ENCODE results near the gene PRR11. TPM values are rescaled to one million over a fixed set of nuclear protein-coding genes. Genes with fewer than 3 reads are reported as not detected.
"Not testable (repeated sequence)": the region's sequence is repeated elsewhere in the genome, so short reads cannot be mapped to it uniquely, and the experiment has no call there.

Gene PRR11
- polyA plus RNA-seq, 1 donor, result 9.9 TPM

DNA sequence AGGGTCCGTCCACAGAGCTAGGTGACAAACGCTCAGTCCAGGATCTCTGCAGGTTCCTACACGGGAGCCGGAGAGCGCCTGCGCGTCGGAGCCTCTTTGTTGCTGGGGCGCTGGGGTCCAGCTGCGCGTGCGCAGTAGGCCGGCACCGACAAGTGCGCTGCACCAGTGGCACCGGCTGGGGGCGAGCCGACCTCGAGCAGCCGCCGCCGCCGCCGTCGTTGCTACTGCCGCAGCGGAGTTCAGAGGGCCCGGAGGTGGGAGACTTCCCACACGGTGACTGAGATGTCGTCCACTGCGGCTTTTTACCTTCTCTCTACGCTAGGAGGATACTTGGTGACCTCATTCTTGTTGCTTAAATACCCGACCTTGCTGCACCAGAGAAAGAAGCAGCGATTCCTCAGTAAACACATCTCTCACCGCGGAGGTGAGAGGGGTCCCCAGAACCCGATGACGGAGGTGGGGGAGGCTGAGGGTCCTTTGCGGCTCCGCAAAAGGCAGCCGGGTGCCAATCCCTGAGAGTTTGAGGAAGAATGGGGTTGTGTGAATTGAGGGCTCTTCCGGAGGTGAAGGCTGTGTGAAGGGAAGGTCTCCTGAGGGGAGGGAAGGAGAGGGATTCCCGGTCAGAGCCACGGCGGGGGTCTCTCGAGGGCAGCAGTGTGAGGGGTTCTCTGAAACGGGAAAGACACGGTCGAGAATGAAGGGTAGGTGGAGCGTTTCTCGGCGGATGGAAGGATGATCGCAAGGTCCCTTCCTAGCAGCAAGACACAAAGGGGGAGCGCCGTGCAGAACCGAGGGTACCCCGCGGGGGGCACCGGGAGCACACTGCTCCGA, 65.0 kb downstream of the PRR11 start, which contains the start of gene GDPD1:
GDPD1 (plus strand) TSS at position 184 of the 831 bp plus-strand sequence; CDS start at position 283, 99 bp downstream.
- DNase-seq, result peak; percentile 95

GRCh38 chr17:59221159-59221847, 65.8 kb downstream of the PRR11 start:
- DNase-seq, result peak; percentile 4

GRCh38 chr17:59223813-59224212, 68.3 kb downstream of the PRR11 start:
- DNase-seq, result no peak

GRCh38 chr17:59228588-59228987, 73.0 kb downstream of the PRR11 start:
- DNase-seq, result not testable (repeated sequence)

DNA sequence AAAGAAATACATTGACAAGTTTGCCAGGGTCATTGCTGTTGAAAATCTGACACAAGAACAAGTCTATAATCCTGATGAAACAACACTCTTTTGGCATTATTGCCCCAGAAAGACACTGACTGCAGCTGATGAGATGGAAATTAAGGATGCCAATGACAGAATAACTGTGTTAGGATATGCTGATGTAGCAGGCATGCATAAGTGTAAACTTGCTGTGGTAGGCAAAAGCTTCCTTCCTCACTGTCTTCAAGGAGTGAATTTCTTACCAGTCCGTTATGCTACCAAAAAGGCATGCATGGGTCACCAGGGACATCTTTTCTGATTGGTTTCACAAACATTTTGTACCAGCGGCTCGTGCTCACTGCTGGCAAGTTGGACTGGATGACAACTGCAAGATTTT, 75.2 kb downstream of the PRR11 start:
- DNase-seq, result no peak

DNA sequence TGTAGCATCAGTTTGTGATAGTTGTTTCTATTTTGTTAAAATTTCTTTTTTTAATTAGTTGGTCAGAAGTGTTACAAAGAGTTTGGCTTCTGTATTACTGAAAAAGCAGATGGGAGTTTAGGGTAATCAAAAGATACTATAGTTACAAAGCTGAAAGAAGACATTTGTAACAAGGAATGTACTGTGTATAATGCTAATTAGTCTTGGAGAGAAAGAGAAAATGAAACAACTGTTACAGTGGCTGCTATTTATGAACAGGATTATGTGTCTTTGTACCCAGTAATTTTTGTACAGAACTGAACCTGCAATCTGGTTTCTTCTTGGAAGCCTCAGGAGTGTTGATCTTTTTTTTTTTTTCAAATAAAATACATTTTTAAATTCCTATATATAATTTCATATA, 79.1 kb downstream of the PRR11 start:
- DNase-seq, result no peak

- no peak for DNase-seq
These were observed 83.4 kb downstream of the PRR11 start for GRCh38 chr17:59238906-59239305.

- no peak for DNase-seq
These were observed 88.5 kb downstream of the PRR11 start for GRCh38 chr17:59244081-59244480.

Other genes starting within 250 kb of the PRR11 start
- 13.9 TPM for gene TRIM37, start 48.9 kb upstream of the PRR11 start, polyA plus RNA-seq (ENCODE audit: insufficient read length)
- 33.7 TPM for gene SKA2, start 560 bp upstream of the PRR11 start, polyA plus RNA-seq (ENCODE audit: insufficient read length)
- gene SMG8, start 54.3 kb downstream of the PRR11 start, polyA plus RNA-seq (ENCODE audit: insufficient read length), result 13.5 TPM
- gene GDPD1, start 64.8 kb downstream of the PRR11 start, polyA plus RNA-seq (ENCODE audit: insufficient read length), result 1.8 TPM
- 16.5 TPM for gene YPEL2, start 175.9 kb downstream of the PRR11 start, polyA plus RNA-seq (ENCODE audit: insufficient read length)